Measurements from ENCODE around the gene KLHDC8A. TPM values are rescaled to one million over a fixed set of nuclear protein-coding genes. Genes with fewer than 3 reads are reported as not detected.
"Not testable (repeated sequence)": the region's sequence is repeated elsewhere in the genome, so short reads cannot be mapped to it uniquely, and the experiment has no call there.

Gene KLHDC8A
- total and polyA plus RNA-seq, 2 of the 13 experiments (the other 11 are each of a cell fraction or from before 2014, with no cell fraction given): not detected

DNA sequence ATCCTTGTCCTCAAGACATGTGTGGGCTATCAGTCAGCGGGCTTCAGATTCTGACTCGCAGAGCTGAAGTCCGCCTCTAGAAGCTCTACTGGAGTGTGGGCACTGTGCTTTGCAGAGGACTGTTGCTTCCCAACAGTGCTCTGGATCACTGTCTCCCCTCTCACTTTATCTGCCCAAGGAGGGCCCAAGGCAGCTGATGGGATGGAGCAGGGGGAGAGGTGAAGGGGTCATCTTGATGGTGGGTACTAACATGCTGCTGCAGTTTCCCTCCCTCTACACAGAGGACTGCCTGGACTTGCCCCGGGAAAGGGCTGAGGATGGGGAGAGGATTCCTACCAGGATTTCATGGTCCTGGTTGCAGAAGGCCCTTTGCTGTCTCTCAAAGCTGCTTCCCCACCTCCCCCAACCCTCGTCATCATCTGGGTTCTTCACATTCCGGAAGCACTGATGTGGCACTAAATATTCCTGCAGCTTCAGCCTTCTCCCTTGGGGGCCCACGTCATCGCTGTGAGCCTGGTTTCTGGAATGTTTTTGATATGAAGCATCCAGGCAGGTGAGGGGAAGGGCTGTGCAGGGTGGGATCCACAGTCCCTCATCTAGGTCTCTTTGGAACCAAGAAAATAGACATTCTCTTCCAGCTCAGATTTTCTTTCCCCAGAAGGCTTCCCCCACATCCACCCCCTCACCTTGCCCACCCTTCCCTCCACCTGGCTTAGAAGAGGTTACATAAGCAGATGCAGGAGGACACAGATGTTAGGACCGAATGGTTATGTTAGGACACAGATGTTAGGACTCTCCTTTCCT is 58.3 kb downstream of the KLHDC8A start (continued):
- no peak for TF ChIP-seq FOXA3 (CRISPR knock-in tag; IDR thresholded peaks at IDR 0.05)
- no peak for TF ChIP-seq ZNF556 (CRISPR knock-in tag; IDR thresholded peaks at IDR 0.05; ENCODE audit: borderline replicate concordance)
- TF ChIP-seq CEBPB (IDR thresholded peaks at IDR 0.05; ENCODE audit: borderline replicate concordance, low read depth, low read length): no peak
- TF ChIP-seq MED13 (CRISPR knock-in tag; IDR thresholded peaks at IDR 0.05): no peak
- TF ChIP-seq, protein P1, sequence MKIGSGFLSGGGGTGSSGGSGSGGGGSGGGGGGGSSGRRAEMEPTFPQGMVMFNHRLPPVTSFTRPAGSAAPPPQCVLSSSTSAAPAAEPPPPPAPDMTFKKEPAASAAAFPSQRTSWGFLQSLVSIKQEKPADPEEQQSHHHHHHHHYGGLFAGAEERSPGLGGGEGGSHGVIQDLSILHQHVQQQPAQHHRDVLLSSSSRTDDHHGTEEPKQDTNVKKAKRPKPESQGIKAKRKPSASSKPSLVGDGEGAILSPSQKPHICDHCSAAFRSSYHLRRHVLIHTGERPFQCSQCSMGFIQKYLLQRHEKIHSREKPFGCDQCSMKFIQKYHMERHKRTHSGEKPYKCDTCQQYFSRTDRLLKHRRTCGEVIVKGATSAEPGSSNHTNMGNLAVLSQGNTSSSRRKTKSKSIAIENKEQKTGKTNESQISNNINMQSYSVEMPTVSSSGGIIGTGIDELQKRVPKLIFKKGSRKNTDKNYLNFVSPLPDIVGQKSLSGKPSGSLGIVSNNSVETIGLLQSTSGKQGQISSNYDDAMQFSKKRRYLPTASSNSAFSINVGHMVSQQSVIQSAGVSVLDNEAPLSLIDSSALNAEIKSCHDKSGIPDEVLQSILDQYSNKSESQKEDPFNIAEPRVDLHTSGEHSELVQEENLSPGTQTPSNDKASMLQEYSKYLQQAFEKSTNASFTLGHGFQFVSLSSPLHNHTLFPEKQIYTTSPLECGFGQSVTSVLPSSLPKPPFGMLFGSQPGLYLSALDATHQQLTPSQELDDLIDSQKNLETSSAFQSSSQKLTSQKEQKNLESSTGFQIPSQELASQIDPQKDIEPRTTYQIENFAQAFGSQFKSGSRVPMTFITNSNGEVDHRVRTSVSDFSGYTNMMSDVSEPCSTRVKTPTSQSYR (CRISPR knock-in tag; IDR thresholded peaks at IDR 0.05; ENCODE audit: borderline replicate concordance): peak; percentile 74; the same call in 1 of the 2 replicates
- TF ChIP-seq MBD4 (IDR thresholded peaks at IDR 0.05; ENCODE audit: borderline replicate concordance, low read length): no peak
- TF ChIP-seq, protein P2, sequence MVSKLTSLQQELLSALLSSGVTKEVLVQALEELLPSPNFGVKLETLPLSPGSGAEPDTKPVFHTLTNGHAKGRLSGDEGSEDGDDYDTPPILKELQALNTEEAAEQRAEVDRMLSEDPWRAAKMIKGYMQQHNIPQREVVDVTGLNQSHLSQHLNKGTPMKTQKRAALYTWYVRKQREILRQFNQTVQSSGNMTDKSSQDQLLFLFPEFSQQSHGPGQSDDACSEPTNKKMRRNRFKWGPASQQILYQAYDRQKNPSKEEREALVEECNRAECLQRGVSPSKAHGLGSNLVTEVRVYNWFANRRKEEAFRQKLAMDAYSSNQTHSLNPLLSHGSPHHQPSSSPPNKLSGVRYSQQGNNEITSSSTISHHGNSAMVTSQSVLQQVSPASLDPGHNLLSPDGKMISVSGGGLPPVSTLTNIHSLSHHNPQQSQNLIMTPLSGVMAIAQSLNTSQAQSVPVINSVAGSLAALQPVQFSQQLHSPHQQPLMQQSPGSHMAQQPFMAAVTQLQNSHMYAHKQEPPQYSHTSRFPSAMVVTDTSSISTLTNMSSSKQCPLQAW (CRISPR knock-in tag; IDR thresholded peaks at IDR 0.05): no peak
- 0 out of 4 replicates have a peak, but pooled peaks of 1 of the 2 experiments have one; percentile 0 for TF ChIP-seq MAFK (conservative IDR thresholded peaks at IDR 0.05 in 1 of 2, IDR thresholded peaks at IDR 0.05 in 1 of 2; ENCODE audit: low read length in 2 of 2)

DNA sequence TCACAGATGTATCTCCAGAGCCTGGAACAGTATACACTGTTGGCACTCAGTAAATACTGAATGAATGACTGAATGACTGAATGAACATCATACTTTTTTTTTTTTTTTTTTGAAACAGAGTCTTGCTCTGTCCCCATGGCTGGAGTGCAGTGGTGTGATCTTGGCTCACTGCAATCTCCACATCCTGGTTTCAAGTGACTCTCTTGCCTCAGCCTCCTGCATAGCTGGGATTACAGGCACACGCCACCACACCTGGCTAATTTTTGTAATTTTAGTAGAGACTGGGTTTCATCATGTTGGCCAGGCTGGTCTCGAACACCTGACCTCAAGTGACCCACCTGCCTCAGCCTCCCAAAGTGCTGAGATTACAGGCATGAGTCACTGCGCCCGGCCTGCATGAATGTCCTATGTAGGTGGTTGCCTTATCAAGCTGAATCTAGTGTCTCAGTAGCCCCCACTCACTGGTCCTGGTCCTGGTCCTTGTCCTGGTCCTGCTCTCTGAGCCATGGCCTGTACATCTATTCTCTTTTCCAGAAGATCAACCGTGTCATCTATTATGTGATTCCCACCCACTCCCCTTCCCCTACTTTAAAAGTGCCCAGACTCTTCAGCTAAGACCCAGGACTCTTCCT is 59.1 kb downstream of the KLHDC8A start:
- H3K4me3 ChIP-seq (replicated peaks in 1 of 3; ENCODE audit: insufficient read depth in 1 of 3, low read depth in 2 of 3, low read length in 3 of 3); in situ Hi-C loops (cut with HindIII; ENCODE audit: extremely low pct_ligation_motif_present, low pct_unique_long_range_greater_than_20kb); FAIRE-seq; CTCF ChIA-PET (ENCODE audit: low intra/inter-chr PET ratio, low total read pairs); BruUV-seq (replicated peaks); H2AFZ ChIP-seq (ENCODE audit: low read length); DNase-seq (ENCODE audit: low spot score); H3K9me3 ChIP-seq (ENCODE audit: low read length); intact Hi-C loops (cut with micrococcal nuclease; ENCODE audit: unreplicated experiment); H3K27ac ChIP-seq (ENCODE audit: extremely low read length, insufficient read depth, low read length); H3K9ac ChIP-seq (ENCODE audit: insufficient read depth, low read depth, low read length); H3K27me3 ChIP-seq (ENCODE audit: control insufficient read depth in 1 of 2, insufficient read depth in 2 of 2, low read length in 2 of 2); H3K79me2 ChIP-seq (ENCODE audit: insufficient read depth, low read length); H3K36me3 ChIP-seq (replicated peaks in 1 of 2; ENCODE audit: control insufficient read depth in 1 of 2, insufficient read depth in 2 of 2, low read length in 2 of 2); ATAC-seq; H4K20me1 ChIP-seq (ENCODE audit: insufficient read depth, low read length): not testable (repeated sequence)
- POLR2A ChIA-PET: interaction anchor here (1.1 to 2.7 kb wide), 4 partner anchors 13 to 24 kb away, joined by 3 to 22 read pairs (median 6); no protein-coding TSS in a partner anchor
- WGBS (ENCODE audit: low lambda C conversion rate): 73% methylated on average over 5 of the region's 5 CpGs
- Histone ChIP-seq H3K4me2 (ENCODE audit: low read depth, low read length) (peak overlapping the region; percentile 21; the same call in 1 of the 2 replicates), H3K4me1 (ENCODE audit: insufficient read depth, low read length) (peaks cover 89% of the 10 kb centered on the region)

Measured in HepG2 (cell line).